PC-3 (cell line): ENCODE data around the gene ASIC3. TPM values are rescaled to one million over a fixed set of nuclear protein-coding genes. Genes with fewer than 3 reads are reported as not detected.

ENCODE experiments used
- ATAC-seq: fragments of 200-7000 bp; cut with Tn5 transposase; 2 replicates; pipeline ENCODE4 v1.9.1; 2020; ENCODE audit warnings: mild to moderate bottlenecking, moderate library complexity
- Bru-seq: library from RNA; stranded (reverse); fragments of 400-500 nt; gene quantifications from one replicate; lab custom pipeline; 2021; lab: Mats Ljungman, UMichigan
- BruChase-seq, 2 experiments: library from RNA; stranded (reverse); fragments of 400-500 nt; gene quantifications; one replicate each; lab custom pipeline; 2021; lab: Mats Ljungman, UMichigan
- BruUV-seq: library from RNA; stranded (reverse); fragments of 400-500 nt; replicated peaks from 2 replicates; lab custom pipeline; 2021; lab: Mats Ljungman, UMichigan
- CTCF ChIA-PET: fragments of 300-600 bp; sonication (Branson Sonifier 250); formaldehyde crosslinking; loops from one replicate; lab custom pipeline; 2022; ENCODE audit warnings: antibody characterized with exemption; lab: Charles Lee
- POLR2A ChIA-PET: fragments of 300-600 bp; sonication (Branson Sonifier 250); formaldehyde crosslinking; loops from one replicate; lab custom pipeline; 2022; ENCODE audit warnings: antibody characterized with exemption; ENCODE audit not compliant: unreplicated experiment; lab: Charles Lee
- DNase-seq: peaks from one replicate; pipeline ENCODE4 v3.0.0-alpha.2; 2015
- H2AFZ ChIP-seq: fragments of 300-600 bp; sonication (generic); 2 replicates; pipeline ENCODE4 v1.6.0; 2016; ENCODE audit warnings: antibody characterized with exemption, low read length
- H3F3A ChIP-seq: fragments of 300-600 bp; sonication (generic); one replicate; pipeline ENCODE4 v1.6.0; 2017; ENCODE audit warnings: antibody characterized with exemption, low read length, control low read depth, mild to moderate bottlenecking; ENCODE audit not compliant: unreplicated experiment
- H3K27ac ChIP-seq: fragments of 300-600 bp; sonication (generic); 2 replicates; pipeline ENCODE4 v1.5.1; 2016; ENCODE audit warnings: mild to moderate bottlenecking, low read length
- H3K27me3 ChIP-seq: fragments of 300-600 bp; sonication (generic); 2 replicates; pipeline ENCODE4 v1.6.1; 2016; ENCODE audit warnings: low read length, mixed read lengths
- H3K36me3 ChIP-seq: fragments of 300-600 bp; sonication (generic); 2 replicates; pipeline ENCODE4 v1.6.1; 2016; ENCODE audit warnings: low read depth, mixed run types, low read length, mixed read lengths
- H3K4me1 ChIP-seq: fragments of 300-600 bp; sonication (generic); 2 replicates; pipeline ENCODE4 v1.5.1; 2016; ENCODE audit warnings: low read length; ENCODE audit not compliant: insufficient read depth
- H3K4me2 ChIP-seq: fragments of 300-600 bp; sonication (generic); 2 replicates; pipeline ENCODE4 v1.6.0; 2016; ENCODE audit warnings: low read length
- H3K4me3 ChIP-seq: fragments of 300-600 bp; sonication (generic); 2 replicates; pipeline ENCODE4 v1.5.1; 2016; ENCODE audit warnings: mild to moderate bottlenecking, low read length, mixed read lengths
- H3K79me2 ChIP-seq: fragments of 300-600 bp; sonication (generic); 2 replicates; pipeline ENCODE4 v1.6.1; 2017; ENCODE audit warnings: low read length, mixed read lengths
- H3K9ac ChIP-seq: fragments of 300-600 bp; sonication (generic); 2 replicates; pipeline ENCODE4 v1.6.0; 2016; ENCODE audit warnings: mild to moderate bottlenecking, low read length
- H3K9me2 ChIP-seq: fragments of 300-600 bp; sonication (generic); replicated peaks from 2 replicates; pipeline ENCODE4 v1.6.1; 2016; ENCODE audit warnings: mixed run types, low read length, mixed read lengths
- H3K9me3 ChIP-seq: fragments of 300-600 bp; sonication (generic); 2 replicates; pipeline ENCODE4 v1.6.1; 2016; ENCODE audit warnings: low read length, mixed read lengths
- H4K20me1 ChIP-seq: fragments of 300-600 bp; sonication (generic); 2 replicates; pipeline ENCODE4 v1.6.1; 2016; ENCODE audit warnings: low read length, mixed read lengths
- EZH2 ChIP-seq: fragments of 300-600 bp; sonication (generic); IDR thresholded peaks from one replicate; pipeline ENCODE4 v1.6.1; 2017; ENCODE audit warnings: antibody characterized with exemption, mild to moderate bottlenecking, low read length; ENCODE audit not compliant: unreplicated experiment
- EZH2phosphoT487 ChIP-seq: fragments of 300-600 bp; sonication (generic); IDR thresholded peaks from 2 replicates; pipeline ENCODE4 v1.6.1; 2018; ENCODE audit warnings: mild to moderate bottlenecking, antibody characterized with exemption, low read length, borderline replicate concordance
- intact Hi-C: fragments of 100-400 bp; cut with micrococcal nuclease; formaldehyde crosslinking; loops from 2 replicates; pipeline ENCODE4 v1.9.0; 2023
- long read RNA-seq: library from polyadenylated mRNA; unstranded; transcript quantifications from one replicate; pipeline ENCODE4 v2.0.0, GENCODE V29; 2021; ENCODE audit not compliant: unreplicated experiment
- total RNA-seq: library from RNA; depleted of rRNA; stranded (reverse); fragments of >200 nt; gene quantifications from 2 replicates; pipeline ENCODE4 v1.2.3, GENCODE V29; 2014; rRNA removed
- TF ChIP-seq, protein P1 (sequence below): fragments of 300-600 bp; sonication (generic); conservative IDR thresholded peaks from 2 replicates; pipeline ENCODE4 v1.5.1; 2017; ENCODE audit warnings: antibody characterized with exemption, low read depth, mild to moderate bottlenecking, low read length

The ASIC3 gene
- total RNA-seq (1.7 and 2.6 TPM in 2 replicates), Bru-seq, nascent RNA (percentile 33 among the genes with signal in this experiment), BruChase-seq, experiment 1, labeled RNA remaining after a 6-hour chase (percentile 64 among the genes with signal in this experiment), BruChase-seq, experiment 2, labeled RNA remaining after a 2-hour chase (percentile 52 among the genes with signal in this experiment)
- long read RNA-seq, partial matches to known transcripts: 4 of 6 reads
- long read RNA-seq, other reads (novel, unspliced or antisense): 1 of 6 reads

DNA sequence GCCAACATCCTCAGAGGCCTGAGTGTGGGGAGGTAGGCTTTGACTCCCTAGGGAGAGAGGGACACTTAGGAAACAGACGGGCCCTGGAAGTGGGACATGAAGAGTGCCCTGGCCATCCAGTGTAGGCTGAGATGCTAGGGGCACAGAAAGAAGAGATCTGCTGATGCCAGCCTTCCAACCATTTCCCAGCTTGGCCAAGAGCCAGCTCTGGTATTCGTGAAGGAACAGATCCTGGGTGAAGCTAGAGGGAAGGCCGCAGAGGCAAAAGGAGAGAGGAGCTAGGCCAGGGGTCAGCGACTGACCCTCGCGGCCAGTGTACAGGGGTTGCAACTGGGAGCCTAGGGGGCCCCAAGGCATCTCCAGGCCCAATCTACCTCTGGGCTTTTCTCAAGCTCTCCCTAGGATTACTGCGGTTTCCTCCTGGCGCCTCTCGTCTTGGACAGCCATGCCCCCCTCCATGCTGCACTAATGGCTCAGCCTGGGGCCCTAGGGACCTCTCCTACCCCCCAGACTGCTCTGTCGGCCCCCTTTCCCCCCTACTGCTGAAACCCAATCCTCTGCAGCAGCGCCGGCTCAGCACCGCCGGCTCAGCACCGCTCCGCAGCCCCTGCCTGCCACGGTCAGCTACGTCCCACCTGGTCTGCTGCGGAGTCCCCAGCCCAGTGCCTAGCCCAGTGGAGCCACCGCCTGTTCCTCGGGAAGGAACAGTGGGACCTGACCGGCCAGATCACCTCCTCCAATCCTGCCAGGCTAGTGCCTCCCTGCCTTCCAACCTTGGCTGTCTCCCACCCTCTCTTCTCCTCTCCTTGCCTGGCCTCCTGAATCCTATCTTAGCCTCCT is at the start of gene ASIC3:
Gene ASIC3 (plus strand): TSS at position 556 of the 840 bp plus-strand sequence. CDS start 355 bp downstream, outside the sequence.
- ATAC-seq: no peak
- no TSS peak for BruUV-seq
- DNase-seq: no peak
- no peaks in the 10 kb centered on the region for H3K9me3 ChIP-seq
- H3K4me1 ChIP-seq: peaks cover 12% of the 10 kb centered on the region
- TF ChIP-seq, protein P1, sequence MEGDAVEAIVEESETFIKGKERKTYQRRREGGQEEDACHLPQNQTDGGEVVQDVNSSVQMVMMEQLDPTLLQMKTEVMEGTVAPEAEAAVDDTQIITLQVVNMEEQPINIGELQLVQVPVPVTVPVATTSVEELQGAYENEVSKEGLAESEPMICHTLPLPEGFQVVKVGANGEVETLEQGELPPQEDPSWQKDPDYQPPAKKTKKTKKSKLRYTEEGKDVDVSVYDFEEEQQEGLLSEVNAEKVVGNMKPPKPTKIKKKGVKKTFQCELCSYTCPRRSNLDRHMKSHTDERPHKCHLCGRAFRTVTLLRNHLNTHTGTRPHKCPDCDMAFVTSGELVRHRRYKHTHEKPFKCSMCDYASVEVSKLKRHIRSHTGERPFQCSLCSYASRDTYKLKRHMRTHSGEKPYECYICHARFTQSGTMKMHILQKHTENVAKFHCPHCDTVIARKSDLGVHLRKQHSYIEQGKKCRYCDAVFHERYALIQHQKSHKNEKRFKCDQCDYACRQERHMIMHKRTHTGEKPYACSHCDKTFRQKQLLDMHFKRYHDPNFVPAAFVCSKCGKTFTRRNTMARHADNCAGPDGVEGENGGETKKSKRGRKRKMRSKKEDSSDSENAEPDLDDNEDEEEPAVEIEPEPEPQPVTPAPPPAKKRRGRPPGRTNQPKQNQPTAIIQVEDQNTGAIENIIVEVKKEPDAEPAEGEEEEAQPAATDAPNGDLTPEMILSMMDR: no peak
- TF ChIP-seq EZH2: no peak
- TF ChIP-seq EZH2phosphoT487: no peak
- H3K9ac ChIP-seq: no peak within 1 kb of the TSS
- POLR2A ChIA-PET: interaction anchor here (0.5 kb wide), 1 partner anchor 15 kb away, joined by 7 read pairs; no protein-coding TSS in a partner anchor
- H3K79me2 ChIP-seq: no peaks in the 10 kb centered on the region
- CTCF ChIA-PET: interaction anchor here (0.6 kb wide), 1 partner anchor 57 kb away, joined by 3 read pairs; the partner anchor contains the start of gene NOS3
- no peaks in the 10 kb centered on the region for H3F3A ChIP-seq
- H3K27ac ChIP-seq: no peak within 1 kb of the TSS
- no peak within 1 kb of the TSS for H2AFZ ChIP-seq
- no peaks in the 10 kb centered on the region for H3K36me3 ChIP-seq
- no peaks in the 10 kb centered on the region for H4K20me1 ChIP-seq
- H3K4me3 ChIP-seq: no peak within 1 kb of the TSS
- no peaks in the 10 kb centered on the region for H3K9me2 ChIP-seq
- no peak within 1 kb of the TSS for H3K4me2 ChIP-seq
- intact Hi-C loops: no loop called here
- no peaks in the 10 kb centered on the region for H3K27me3 ChIP-seq

DNA sequence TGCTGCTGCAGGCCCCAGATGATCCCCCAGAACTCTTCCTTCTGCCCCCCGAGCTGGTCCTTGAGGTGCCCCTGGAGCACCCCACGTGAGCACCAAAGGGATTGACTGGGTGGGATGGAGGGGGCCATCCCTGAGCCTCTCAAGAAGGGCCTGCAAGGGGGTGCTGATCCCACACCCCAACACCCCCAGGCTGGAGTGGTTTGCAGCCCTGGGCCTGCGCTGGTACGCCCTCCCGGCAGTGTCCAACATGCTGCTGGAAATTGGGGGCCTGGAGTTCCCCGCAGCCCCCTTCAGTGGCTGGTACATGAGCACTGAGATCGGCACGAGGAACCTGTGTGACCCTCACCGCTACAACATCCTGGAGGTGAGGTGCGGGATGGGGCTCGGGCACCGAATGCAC is 49.3 kb upstream of the ASIC3 start:
- Histone ChIP-seq H3K9me2 (no peaks in the 10 kb centered on the region), H3K4me2 (no peak overlapping the region), H3F3A (no peaks in the 10 kb centered on the region), H3K27me3 (no peaks in the 10 kb centered on the region), H3K9ac (no peak overlapping the region), H3K27ac (no peak overlapping the region), H3K4me1 (peaks cover 9% of the 10 kb centered on the region), H3K36me3 (no peaks in the 10 kb centered on the region), H3K4me3 (no peak overlapping the region), H2AFZ (no peak overlapping the region), H3K9me3 (no peaks in the 10 kb centered on the region), H3K79me2 (no peaks in the 10 kb centered on the region), H4K20me1 (no peaks in the 10 kb centered on the region)
- ChIA-PET POLR2A (no interaction called here), CTCF (no interaction called here)
- no TSS peak for BruUV-seq
- intact Hi-C loops: no loop called here
- TF ChIP-seq EZH2 (no peak), EZH2phosphoT487 (no peak)
- TF ChIP-seq, protein P1: no peak
- ATAC-seq (no peak), DNase-seq (no peak)
